GM21423 (cell line): ENCODE data around the gene COA3.

Source experiments
- ATAC-seq: cut with Tn5 transposase; IDR thresholded peaks from one replicate; pipeline ENCODE4 v1.9.1; 2021; ENCODE audit warnings: mild to moderate bottlenecking, moderate library complexity; ENCODE audit not compliant: unreplicated experiment

Gene COA3

GRCh38 chr17:42818379-42818778 lies 19.9 kb upstream of the COA3 start:
- ATAC-seq = no peak

GRCh38 chr17:42817866-42818265 lies 19.4 kb upstream of the COA3 start:
- ATAC-seq = no peak

- ATAC-seq = no peak
These were observed 16.3 kb upstream of the COA3 start for GRCh38 chr17:42814633-42815399.

- no peak for ATAC-seq
These were observed 10.7 kb upstream of the COA3 start for GRCh38 chr17:42809250-42809649.

- ATAC-seq = no peak
These were observed 7.7 kb upstream of the COA3 start for GRCh38 chr17:42806249-42806648.

DNA sequence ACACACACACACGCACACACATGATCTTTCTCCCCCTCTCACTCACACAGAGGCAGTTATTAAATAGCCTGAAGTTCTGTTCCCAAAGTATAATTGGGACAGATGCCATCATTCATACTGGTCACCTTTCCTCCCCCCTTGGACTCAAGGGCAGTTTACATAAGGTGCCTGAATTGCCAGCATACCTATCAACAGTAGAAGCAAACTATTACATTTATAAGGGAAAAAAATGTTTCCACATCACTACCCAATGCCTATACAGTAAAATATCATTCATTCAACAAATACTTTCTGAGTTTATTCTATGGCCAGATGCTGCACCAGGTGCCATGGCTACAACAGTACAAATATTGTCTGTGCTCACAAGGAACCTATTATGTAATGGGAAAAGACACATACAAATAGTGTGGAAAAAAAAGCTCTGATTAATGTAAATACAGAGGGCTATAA lies 6.4 kb upstream of the COA3 start:
- ATAC-seq = no peak

GRCh38 chr17:42803074-42803883 lies 4.8 kb upstream of the COA3 start:
- no peak for ATAC-seq

GRCh38 chr17:42798011-42798382 lies 507 bp downstream of the COA3 start:
- ATAC-seq = no peak

GRCh38 chr17:42797067-42798007 lies 1.2 kb downstream of the COA3 start:
- ATAC-seq = no peak

DNA sequence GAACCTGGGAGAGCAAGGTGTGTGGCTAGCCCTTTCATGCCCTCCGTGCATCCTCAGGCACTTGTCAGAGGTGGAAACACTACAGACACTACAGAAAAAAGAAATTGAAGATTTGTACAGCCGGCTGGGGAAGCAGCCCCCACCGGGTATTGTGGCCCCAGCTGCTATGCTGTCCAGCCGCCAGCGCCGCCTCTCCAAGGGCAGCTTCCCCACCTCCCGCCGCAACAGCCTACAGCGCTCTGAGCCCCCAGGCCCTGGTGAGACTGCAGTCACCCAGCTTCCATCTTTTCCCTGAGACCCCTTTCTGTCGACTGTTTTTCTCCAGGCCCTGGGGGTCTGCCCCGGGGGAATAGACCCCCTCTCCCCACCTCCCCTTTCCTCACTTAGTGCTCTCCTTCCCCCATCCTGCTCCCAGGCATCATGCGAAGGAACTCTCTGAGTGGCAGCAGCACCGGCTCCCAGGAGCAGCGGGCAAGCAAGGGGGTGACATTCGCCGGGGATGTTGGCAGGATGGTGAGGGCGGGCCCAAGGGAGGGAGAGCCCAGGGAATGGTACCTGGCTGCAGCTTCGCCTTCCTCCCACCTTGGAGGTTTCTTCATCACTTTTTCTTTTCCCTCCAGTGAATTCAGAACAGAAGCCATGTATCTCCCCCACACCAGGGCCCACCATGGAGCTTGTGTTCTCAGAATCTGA lies 2.3 kb downstream of the COA3 start:
- no peak for ATAC-seq

DNA sequence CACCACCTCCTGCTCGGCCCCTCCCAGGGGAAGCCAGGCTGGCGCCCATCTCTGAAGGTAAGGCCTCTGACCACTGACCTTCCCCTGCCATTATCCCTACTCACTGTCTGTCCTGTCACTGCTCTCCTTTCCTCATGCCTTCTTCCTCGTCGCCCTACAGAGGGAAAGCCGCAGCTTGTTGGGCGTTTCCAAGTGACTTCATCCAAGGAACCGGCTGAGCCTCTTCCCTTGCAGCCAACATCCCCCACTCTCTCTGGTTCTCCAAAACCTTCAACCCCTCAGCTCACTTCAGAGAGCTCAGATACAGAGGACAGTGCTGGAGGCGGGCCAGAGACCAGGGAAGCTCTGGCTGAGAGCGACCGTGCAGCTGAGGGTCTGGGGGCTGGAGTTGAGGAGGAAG lies 3.0 kb downstream of the COA3 start:
- no peak for ATAC-seq

DNA sequence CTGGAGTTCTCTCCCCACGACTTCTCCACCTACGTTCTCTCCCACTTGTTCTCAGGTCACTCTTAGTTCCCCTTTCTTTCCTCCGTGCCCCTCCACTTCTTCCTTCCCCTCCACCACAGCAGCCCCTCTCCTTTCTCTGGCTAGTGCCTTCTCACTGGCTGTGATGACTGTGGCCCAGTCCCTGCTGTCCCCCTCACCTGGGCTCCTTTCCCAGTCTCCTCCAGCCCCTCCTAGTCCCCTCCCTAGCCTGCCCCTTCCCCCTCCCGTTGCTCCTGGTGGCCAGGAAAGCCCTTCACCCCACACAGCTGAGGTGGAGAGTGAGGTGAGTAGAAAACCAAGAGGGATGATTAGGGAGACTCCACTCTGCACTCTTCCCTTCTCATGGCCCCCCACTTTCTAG lies 3.4 kb downstream of the COA3 start:
- ATAC-seq = no peak

DNA sequence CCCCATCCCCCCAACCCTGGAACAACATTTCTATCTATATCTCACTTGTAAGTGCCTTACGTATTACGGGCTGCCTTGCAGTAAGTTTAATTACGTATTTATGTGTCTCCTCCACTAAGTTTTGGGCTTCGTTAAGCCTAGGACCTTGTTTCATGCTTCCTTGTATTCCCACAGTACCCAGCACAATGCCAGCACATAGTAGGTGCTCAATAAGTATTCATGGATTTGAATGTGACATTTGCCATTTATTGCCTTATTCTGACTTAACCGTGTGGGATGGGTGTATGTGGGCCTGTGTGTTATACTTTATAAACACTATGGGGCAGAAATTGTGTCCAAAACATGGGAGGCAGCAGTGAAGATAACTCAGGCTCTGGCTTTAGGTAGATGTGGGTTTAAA lies 6.0 kb downstream of the COA3 start:
- no peak for ATAC-seq

- no peak for ATAC-seq
These were observed 6.6 kb downstream of the COA3 start for GRCh38 chr17:42791948-42792347.

GRCh38 chr17:42787266-42787665 lies 11.2 kb downstream of the COA3 start:
- no peak for ATAC-seq

DNA sequence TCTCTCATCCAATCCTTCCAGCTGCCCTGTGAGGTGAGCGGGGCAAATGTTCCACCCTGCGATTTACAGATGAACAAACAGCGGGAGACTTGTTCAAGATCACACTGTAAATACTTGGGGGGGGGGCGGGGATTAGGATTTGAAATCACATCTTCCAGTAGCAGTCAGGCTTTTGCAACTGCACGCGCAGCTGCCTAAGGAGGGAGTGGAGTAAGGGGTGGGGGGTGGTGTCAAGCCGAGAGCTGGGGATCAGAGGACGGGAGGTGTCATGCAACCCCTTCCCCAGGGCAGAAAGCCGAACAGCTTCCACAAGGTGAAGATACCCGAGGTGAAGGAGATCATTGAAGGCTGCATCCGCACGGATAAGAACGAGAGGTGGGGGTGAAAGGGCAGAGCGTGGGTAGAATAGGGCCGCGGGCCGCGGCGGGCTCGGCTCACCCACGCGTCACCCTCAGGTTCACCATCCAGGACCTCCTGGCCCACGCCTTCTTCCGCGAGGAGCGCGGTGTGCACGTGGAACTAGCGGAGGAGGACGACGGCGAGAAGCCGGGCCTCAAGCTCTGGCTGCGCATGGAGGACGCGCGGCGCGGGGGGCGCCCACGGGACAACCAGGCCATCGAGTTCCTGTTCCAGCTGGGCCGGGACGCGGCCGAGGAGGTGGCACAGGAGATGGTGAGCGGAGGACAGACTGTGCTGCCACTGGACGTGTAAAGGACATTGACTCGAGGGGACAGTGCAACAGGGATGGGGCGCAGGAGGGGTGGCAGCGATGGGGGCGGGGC lies 13.5 kb downstream of the COA3 start:
- ATAC-seq = no peak

GRCh38 chr17:42784409-42784808 lies 14.1 kb downstream of the COA3 start:
- ATAC-seq = no peak

DNA sequence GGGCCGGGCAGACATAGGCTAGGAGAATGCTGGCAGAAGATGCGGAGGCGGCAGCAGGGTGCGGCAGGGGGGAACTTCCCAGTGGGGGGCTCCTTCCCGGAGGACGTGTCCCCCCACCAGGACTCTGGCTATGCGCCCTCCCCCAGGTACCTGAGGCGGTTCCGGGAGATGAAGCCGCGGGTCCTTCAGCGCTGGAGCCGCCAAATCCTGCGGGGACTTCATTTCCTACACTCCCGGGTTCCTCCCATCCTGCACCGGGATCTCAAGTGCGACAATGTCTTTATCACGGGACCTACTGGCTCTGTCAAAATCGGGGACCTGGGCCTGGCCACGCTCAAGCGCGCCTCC lies 14.7 kb downstream of the COA3 start:
- no peak for ATAC-seq

DNA sequence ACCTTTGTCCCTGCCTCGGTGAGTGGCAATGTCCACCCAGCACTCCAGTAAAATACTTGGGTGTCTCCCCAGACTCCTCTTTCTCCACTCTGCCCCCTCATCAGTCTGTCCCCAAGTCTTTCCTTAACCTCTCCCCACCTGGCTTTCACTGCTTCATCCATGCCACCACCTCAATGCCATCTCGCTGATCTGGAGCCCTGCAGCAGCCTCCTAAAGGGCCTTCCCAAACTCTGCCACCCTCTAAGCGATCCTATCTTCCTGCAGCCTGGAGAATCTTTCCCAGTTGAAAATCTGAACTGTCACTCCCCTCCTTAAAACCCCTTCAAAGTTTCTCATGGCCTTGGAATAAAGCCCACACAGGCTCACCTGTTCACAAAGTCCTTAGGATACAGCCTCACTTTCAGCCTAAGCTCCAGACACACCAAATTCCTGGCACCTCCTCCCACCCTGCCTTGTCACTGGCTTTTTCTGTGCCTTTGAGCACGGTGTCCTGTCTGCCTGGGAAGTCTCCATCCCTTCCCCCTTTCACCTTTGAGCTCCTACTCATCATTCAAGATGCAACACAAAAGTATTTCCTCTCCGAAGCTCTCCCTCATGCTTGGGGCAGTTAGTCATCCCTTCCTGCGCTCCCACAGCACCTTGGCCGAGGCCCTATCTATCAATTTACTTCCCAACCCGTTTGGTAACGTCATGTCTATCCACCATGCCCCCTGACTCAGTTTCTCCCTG lies 15.3 kb downstream of the COA3 start:
- no peak for ATAC-seq
